Trophoblast cell (in vitro differentiated cells and primary cell): ENCODE data around the gene SEC22A.

Experiments
- DNase-seq, 2 donors: peaks; one replicate each; pipeline ENCODE4 v3.0.0-alpha.2; 2016
- H2AFZ ChIP-seq: 2 replicates; pipeline ENCODE4 v1.6.1; 2013; ENCODE audit warnings: low read length, moderate library complexity, mild to moderate bottlenecking; ENCODE audit not compliant: insufficient read depth, poor library complexity
- H2AK5ac ChIP-seq: 2 replicates; pipeline ENCODE4 v1.6.1; 2013; ENCODE audit warnings: mild to moderate bottlenecking, low read length
- H2BK120ac ChIP-seq: 2 replicates; pipeline ENCODE4 v1.6.1; 2013; ENCODE audit warnings: low read length, mild to moderate bottlenecking, moderate library complexity; ENCODE audit not compliant: insufficient read depth, poor library complexity
- H2BK12ac ChIP-seq: 2 replicates; pipeline ENCODE4 v1.6.1; 2013; ENCODE audit warnings: mild to moderate bottlenecking, low read length, moderate library complexity
- H2BK5ac ChIP-seq: 2 replicates; pipeline ENCODE4 v1.6.1; 2013; ENCODE audit warnings: low read length, low read depth, moderate library complexity, mild to moderate bottlenecking; ENCODE audit not compliant: poor library complexity
- H3K14ac ChIP-seq: 2 replicates; pipeline ENCODE4 v1.6.1; 2013; ENCODE audit warnings: mild to moderate bottlenecking, low read length
- H3K18ac ChIP-seq: 2 replicates; pipeline ENCODE4 v1.6.1; 2013; ENCODE audit warnings: mild to moderate bottlenecking, low read length
- H3K23ac ChIP-seq: 2 replicates; pipeline ENCODE4 v1.6.1; 2013; ENCODE audit warnings: low read length
- H3K27ac ChIP-seq: 2 replicates; pipeline ENCODE4 v1.5.1; 2013; ENCODE audit warnings: low read depth, mild to moderate bottlenecking, inconsistent platforms, low read length, moderate library complexity
- H3K27me3 ChIP-seq: 2 replicates; pipeline ENCODE4 v1.6.1; 2013; ENCODE audit warnings: inconsistent platforms, mild to moderate bottlenecking, low read length, moderate library complexity; ENCODE audit not compliant: insufficient read depth
- H3K36me3 ChIP-seq, 2 experiments: 1 replicate in 1 of 2; 2 replicates in 1 of 2; pipeline ENCODE4 v1.6.1; 2013; ENCODE audit warnings: low read length in 2 of 2, mild to moderate bottlenecking in 2 of 2, moderate library complexity in 1 of 2; ENCODE audit not compliant: insufficient read depth in 2 of 2, control insufficient read depth in 1 of 2
- H3K4ac ChIP-seq: 2 replicates; pipeline ENCODE4 v1.6.1; 2013; ENCODE audit warnings: low read depth, mild to moderate bottlenecking, low read length, moderate library complexity
- H3K4me1 ChIP-seq, 2 experiments: 1 replicate in 1 of 2; 2 replicates in 1 of 2; pipeline ENCODE4 v1.6.1; 2013; ENCODE audit warnings: low read length in 2 of 2, mild to moderate bottlenecking in 2 of 2, moderate library complexity in 1 of 2; ENCODE audit not compliant: insufficient read depth in 2 of 2, control insufficient read depth in 1 of 2
- H3K4me2 ChIP-seq: 2 replicates; pipeline ENCODE4 v1.6.1; 2013; ENCODE audit warnings: inconsistent platforms, mild to moderate bottlenecking, low read length, moderate library complexity
- H3K4me3 ChIP-seq: 2 replicates; pipeline ENCODE4 v1.5.1; 2013; ENCODE audit warnings: mild to moderate bottlenecking, low read depth, low read length, inconsistent platforms
- H3K79me1 ChIP-seq: one replicate; pipeline ENCODE4 v1.6.1; 2013; ENCODE audit warnings: low read length
- H3K79me2 ChIP-seq: 2 replicates; pipeline ENCODE4 v1.6.1; 2013; ENCODE audit warnings: low read length, mild to moderate bottlenecking; ENCODE audit not compliant: control insufficient read depth, insufficient read depth, poor library complexity
- H3K9ac ChIP-seq: 2 replicates; pipeline ENCODE4 v1.6.1; 2013; ENCODE audit warnings: mild to moderate bottlenecking, low read length
- H3K9me3 ChIP-seq: 2 replicates; pipeline ENCODE4 v1.6.1; 2013; ENCODE audit warnings: low read depth, mild to moderate bottlenecking, control low read depth, inconsistent platforms, low read length; ENCODE audit not compliant: insufficient read depth
- H4K12ac ChIP-seq: 2 replicates; pipeline ENCODE4 v1.6.1; 2013; ENCODE audit warnings: low read depth, mild to moderate bottlenecking, low read length, moderate library complexity
- H4K8ac ChIP-seq: 2 replicates; pipeline ENCODE4 v1.6.1; 2013; ENCODE audit warnings: low read depth, mild to moderate bottlenecking, low read length, moderate library complexity
- H4K91ac ChIP-seq: one replicate; pipeline ENCODE4 v1.6.1; 2013; ENCODE audit warnings: low read depth, mild to moderate bottlenecking, low read length, moderate library complexity
- WGBS: extraction: QIAGEN DNeasy Blood & Tissue Kit; methylation state at CpG from one replicate; pipeline ENCODE4 v1.1.7; 2013; ENCODE audit warnings: missing lambda C conversion rate; ENCODE audit not compliant: insufficient read length, insufficient coverage; ENCODE audit errors: extremely low coverage; 5-methylcytosine and 5-hydroxymethylcytosine counted together

The SEC22A gene

DNA sequence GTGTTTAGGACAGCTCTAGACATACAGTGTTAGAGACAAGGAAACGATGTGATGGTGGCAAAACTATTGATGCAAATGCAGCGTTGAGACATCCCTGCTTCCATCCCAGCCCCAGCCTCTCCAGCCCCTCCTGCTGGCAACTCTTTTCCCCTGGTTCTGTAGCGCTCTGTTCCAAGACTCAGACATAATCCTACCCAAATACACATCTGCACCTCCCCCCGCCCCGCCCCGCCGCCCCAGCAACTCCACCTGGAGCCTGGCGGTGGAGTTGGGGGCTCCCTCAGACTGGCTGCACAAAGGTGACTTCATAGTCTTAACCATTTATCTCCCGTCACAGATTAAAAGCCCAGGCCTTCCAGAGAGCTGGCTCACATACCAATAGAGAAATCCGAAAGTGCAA is 7.2 kb upstream of the SEC22A start:
- Histone ChIP-seq H2AK5ac (no peak overlapping the region), H3K4me1 (no peaks in the 10 kb centered on the region), H4K91ac (no peak overlapping the region), H3K79me1 (no peaks in the 10 kb centered on the region), H3K27me3 (no peaks in the 10 kb centered on the region), H3K4me3 (no peak overlapping the region), H3K18ac (no peak overlapping the region), H2BK12ac (no peak overlapping the region), H3K79me2 (no peaks in the 10 kb centered on the region), H3K23ac (no peak overlapping the region), H3K4ac (no peak overlapping the region), H3K9me3 (no peaks in the 10 kb centered on the region), H3K14ac (no peak overlapping the region), H3K27ac (no peak overlapping the region), H2AFZ (no peak overlapping the region), H3K36me3 (no peaks in the 10 kb centered on the region), H3K4me2 (no peak overlapping the region), H3K9ac (no peak overlapping the region), H4K8ac (no peak overlapping the region), H2BK120ac (no peak overlapping the region), H2BK5ac (no peak overlapping the region), H4K12ac (no peak overlapping the region)
- no CpG with 5 or more reads among the region's 10 CpGs for WGBS
- DNase-seq: peak; percentile 33 to 49

DNA sequence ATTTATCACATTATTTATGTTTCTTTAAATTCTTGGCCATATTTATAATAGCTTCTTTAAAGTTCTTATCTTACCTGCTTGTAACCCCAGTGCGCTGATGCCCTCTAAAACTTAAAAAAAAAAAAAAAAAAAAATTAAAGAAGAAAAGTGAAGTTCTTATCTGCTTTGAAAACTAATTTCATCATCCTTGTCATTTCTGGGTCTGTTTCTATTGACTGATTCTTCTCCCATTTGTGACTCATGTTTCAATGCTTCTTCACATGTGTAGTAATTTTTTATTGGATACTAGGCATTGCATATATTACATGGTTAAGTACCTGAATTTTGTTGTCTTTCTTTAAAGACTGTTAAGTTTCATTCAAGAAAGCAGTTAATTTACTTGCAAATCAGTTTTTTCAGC is 3.4 kb upstream of the SEC22A start:
- H3K9ac ChIP-seq: no peak overlapping the region
- no peak for DNase-seq
- peaks cover 4% of the 10 kb centered on the region for H3K79me2 ChIP-seq
- H2BK5ac ChIP-seq: no peak overlapping the region
- no peak overlapping the region for H3K4ac ChIP-seq
- no peak overlapping the region for H4K12ac ChIP-seq
- H3K4me1 ChIP-seq: peaks cover 4% of the 10 kb centered on the region in 2 experiments
- no peaks in the 10 kb centered on the region for H3K36me3 ChIP-seq
- no peak overlapping the region for H2AFZ ChIP-seq
- no peak overlapping the region for H4K91ac ChIP-seq
- H2AK5ac ChIP-seq: no peak overlapping the region
- H3K23ac ChIP-seq: no peak overlapping the region
- no peak overlapping the region for H3K14ac ChIP-seq
- no peaks in the 10 kb centered on the region for H3K27me3 ChIP-seq
- no peaks in the 10 kb centered on the region for H3K9me3 ChIP-seq
- WGBS: no CpG with 5 or more reads among the region's 1 CpG
- H2BK120ac ChIP-seq: no peak overlapping the region
- no peak overlapping the region for H3K18ac ChIP-seq
- peaks cover 4% of the 10 kb centered on the region for H3K79me1 ChIP-seq
- H3K4me3 ChIP-seq: no peak overlapping the region
- H4K8ac ChIP-seq: no peak overlapping the region
- H2BK12ac ChIP-seq: no peak overlapping the region
- no peak overlapping the region for H3K4me2 ChIP-seq
- no peak overlapping the region for H3K27ac ChIP-seq

DNA sequence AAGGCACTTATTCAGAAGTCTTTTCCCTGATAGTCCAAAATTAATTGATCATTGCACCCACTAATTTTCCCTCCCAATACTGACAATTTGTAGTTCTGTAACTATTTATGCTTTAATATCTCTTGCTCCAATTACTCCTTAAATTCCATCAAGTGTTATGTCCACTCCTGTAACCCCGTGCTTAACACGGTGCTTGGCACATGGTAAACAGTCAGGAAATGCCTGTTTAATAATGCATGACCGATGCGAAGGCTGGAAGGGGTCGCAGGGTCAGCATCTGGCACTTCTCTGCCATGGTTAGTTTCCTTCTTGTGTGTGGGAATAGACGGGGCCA is 553 bp upstream of the SEC22A start:
- Histone ChIP-seq H3K23ac (no peak overlapping the region), H3K79me1 (peaks cover 4% of the 10 kb centered on the region), H2AFZ (peak overlapping the region; percentile 90), H4K8ac (peak overlapping the region; percentile 75), H3K4me2 (peak overlapping the region; percentile 72), H3K14ac (peak overlapping the region; percentile 18), H3K4ac (no peak overlapping the region), H4K12ac (peak overlapping the region; percentile 24), H3K79me2 (peaks cover 4% of the 10 kb centered on the region), H3K27me3 (no peaks in the 10 kb centered on the region), H2BK12ac (no peak overlapping the region), H3K18ac (no peak overlapping the region), H2BK120ac (no peak overlapping the region), H3K9ac (no peak overlapping the region), H4K91ac (peak overlapping the region; percentile 7), H2BK5ac (no peak overlapping the region), H3K9me3 (no peaks in the 10 kb centered on the region), H2AK5ac (no peak overlapping the region), H3K36me3 (no peaks in the 10 kb centered on the region), H3K27ac (no peak overlapping the region), H3K4me3 (peak overlapping the region; percentile 89), H3K4me1 (peaks cover 4% of the 10 kb centered on the region in 2 experiments)
- no CpG with 5 or more reads among the region's 6 CpGs for WGBS
- no peak for DNase-seq

DNA sequence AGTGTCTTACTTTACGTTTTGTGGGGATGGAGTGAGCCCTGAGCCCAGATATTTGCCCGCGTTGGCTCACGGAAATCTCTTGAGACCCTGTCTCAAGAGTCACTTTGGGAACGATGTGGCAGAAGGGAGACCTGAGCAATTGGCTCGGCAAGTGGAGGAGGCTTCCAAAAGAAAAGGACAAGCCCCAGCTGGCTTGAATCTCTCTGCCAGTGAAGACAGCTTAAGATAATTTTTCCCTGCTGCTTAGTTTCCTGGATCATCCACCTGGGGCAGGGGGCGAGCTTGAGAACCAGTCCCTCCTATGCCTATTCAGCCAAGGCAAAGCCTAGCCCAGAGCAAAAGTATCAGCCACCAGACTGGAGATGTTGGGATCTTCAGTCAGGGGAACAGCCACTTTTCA is 708 bp downstream of the SEC22A start:
- Histone ChIP-seq H3K9me3 (no peaks in the 10 kb centered on the region), H3K79me1 (peaks cover 4% of the 10 kb centered on the region), H2BK120ac (no peak overlapping the region), H3K79me2 (peaks cover 4% of the 10 kb centered on the region), H3K9ac (peak overlapping the region; percentile 80), H3K27ac (no peak overlapping the region), H3K27me3 (no peaks in the 10 kb centered on the region), H3K36me3 (no peaks in the 10 kb centered on the region), H3K4me3 (peak overlapping the region; percentile 89), H4K8ac (peak overlapping the region; percentile 92), H2AK5ac (peak overlapping the region; percentile 45), H3K14ac (peak overlapping the region; percentile 97), H3K18ac (no peak overlapping the region), H3K4ac (peak overlapping the region; percentile 34), H4K91ac (peak overlapping the region; percentile 85), H3K23ac (no peak overlapping the region), H2BK12ac (no peak overlapping the region), H3K4me1 (peaks cover 4% of the 10 kb centered on the region in 2 experiments), H4K12ac (no peak overlapping the region), H3K4me2 (peak overlapping the region; percentile 72), H2AFZ (peak overlapping the region; percentile 98), H2BK5ac (no peak overlapping the region)
- WGBS: no CpG with 5 or more reads among the region's 7 CpGs
- DNase-seq: no peak
